ENCODE measurements around the gene SLC34A2. TPM values are rescaled to one million over a fixed set of nuclear protein-coding genes. Genes with fewer than 3 reads are reported as not detected.

Gene SLC34A2
- total RNA-seq, 1 experiment from 2014 or later = 1.7 TPM

GRCh38 chr4:25654031-25654970, 1.4 kb upstream of the SLC34A2 start (continued):
- TF ChIP-seq AR (CRISPR knock-in tag; IDR thresholded peaks at IDR 0.05) (no peak), MXD4 (CRISPR knock-in tag; IDR thresholded peaks at IDR 0.05; ENCODE audit: borderline replicate concordance) (no peak), ARID4B (CRISPR knock-in tag; IDR thresholded peaks at IDR 0.05; ENCODE audit: borderline replicate concordance) (no peak), FOXP1 (CRISPR knock-in tag; IDR thresholded peaks at IDR 0.05; ENCODE audit: borderline replicate concordance) (no peak), ZNF425 (CRISPR knock-in tag; conservative IDR thresholded peaks at IDR 0.05) (no peak)

- peaks cover 26% of the 10 kb centered on the region for H3K4me1 Mint-ChIP-seq
- no peaks in the 10 kb centered on the region for H3K36me3 Mint-ChIP-seq
- CTCF ChIA-PET = interaction anchor here (1.3 to 2.7 kb wide), 5 partner anchors 8 to 216 kb away, joined by 5 to 14 read pairs (median 6); no protein-coding TSS in a partner anchor
- DNase-seq (ENCODE audit: low spot score) (no peak), ATAC-seq (no peak)
- H3K27me3 Mint-ChIP-seq (ENCODE audit: low read depth) = peaks cover 47% of the 10 kb centered on the region
- H3K4me3 Mint-ChIP-seq = peak overlapping the region; percentile 63
- TF ChIP-seq USF2 (CRISPR knock-in tag; IDR thresholded peaks at IDR 0.05) = no peak
- POLR2A ChIA-PET = no interaction called here
- H3K27ac Mint-ChIP-seq = no peak overlapping the region
- H3K9me3 Mint-ChIP-seq = no peaks in the 10 kb centered on the region
Observed at GRCh38 chr4:25656031-25656430, 380 bp downstream of the SLC34A2 start.

GRCh38 chr4:25658357-25658771, 2.7 kb downstream of the SLC34A2 start:
- no peak for DNase-seq (ENCODE audit: low spot score)
- Mint-ChIP-seq H3K27me3 (ENCODE audit: low read depth) (peaks cover 47% of the 10 kb centered on the region), H3K4me3 (no peak overlapping the region), H3K4me1 (peaks cover 26% of the 10 kb centered on the region), H3K36me3 (no peaks in the 10 kb centered on the region), H3K27ac (no peak overlapping the region), H3K9me3 (no peaks in the 10 kb centered on the region)
- CTCF ChIA-PET = no interaction called here
- ATAC-seq = no peak
- POLR2A ChIA-PET = interaction anchor here (0.5 kb wide), 1 partner anchor 106 kb away, joined by 9 read pairs; no protein-coding TSS in a partner anchor
- TF ChIP-seq JUN (CRISPR knock-in tag; IDR thresholded peaks at IDR 0.05) (no peak), MLX (CRISPR knock-in tag; IDR thresholded peaks at IDR 0.05) (no peak), ETV6 (CRISPR knock-in tag; IDR thresholded peaks at IDR 0.05) (no peak), ZNF121 (CRISPR knock-in tag; IDR thresholded peaks at IDR 0.05) (no peak), ZBTB21 (CRISPR knock-in tag; IDR thresholded peaks at IDR 0.05; ENCODE audit: borderline replicate concordance) (no peak), ARID4B (CRISPR knock-in tag; IDR thresholded peaks at IDR 0.05; ENCODE audit: borderline replicate concordance) (no peak), ZNF512 (CRISPR knock-in tag; IDR thresholded peaks at IDR 0.05; ENCODE audit: borderline replicate concordance) (no peak)

Data from WTC11 (cell line).